H1 (cell line): ENCODE measurements around the gene TFCP2L1. TPM values are rescaled to one million over a fixed set of nuclear protein-coding genes. Genes with fewer than 3 reads are reported as not detected.
"Not testable (repeated sequence)": the region's sequence is repeated elsewhere in the genome, so short reads cannot be mapped to it uniquely, and the experiment has no call there.

ENCODE experiments used
- CTCF ChIA-PET: fragments of 300-600 bp; sonication (Branson Sonifier 250); formaldehyde crosslinking; loops from one replicate; lab custom pipeline; 2021; ENCODE audit not compliant: partially characterized antibody; lab: Charles Lee
- POLR2A ChIA-PET: fragments of 300-600 bp; sonication (Branson Sonifier 250); formaldehyde crosslinking; loops from one replicate; lab custom pipeline; 2021; ENCODE audit warnings: inconsistent platforms; ENCODE audit not compliant: partially characterized antibody; lab: Charles Lee
- DNase-seq, 2 experiments: peaks; one replicate each; pipeline versions ENCODE4 v3.0.0 to v3.0.0-alpha.2; 2010 to 2022; ENCODE audit warnings: low spot score in 2 of 2, low read depth in 1 of 2, mixed read lengths in 1 of 2
- FAIRE-seq: peaks from 2 replicates; lab custom pipeline; 2011; peaks lifted over from hg19 to GRCh38; lab: Jason Lieb, UNC
- H2AFZ ChIP-seq: 2 replicates; pipeline ENCODE4 v1.8.1; 2012; ENCODE audit warnings: low read length, inconsistent platforms
- H2AK5ac ChIP-seq: 2 replicates; pipeline ENCODE4 v1.6.1; 2013; ENCODE audit warnings: low read depth, low read length
- H2BK120ac ChIP-seq: replicated peaks from 2 replicates; pipeline ENCODE3; 2013; ENCODE audit warnings: low read depth, low read length, inconsistent platforms
- H2BK12ac ChIP-seq: 2 replicates; pipeline ENCODE4 v1.6.1; 2013; ENCODE audit warnings: low read depth, low read length
- H2BK15ac ChIP-seq: 2 replicates; pipeline ENCODE4 v1.6.1; 2013; ENCODE audit warnings: low read length
- H2BK20ac ChIP-seq: 2 replicates; pipeline ENCODE4 v1.6.1; 2013; ENCODE audit warnings: low read length
- H2BK5ac ChIP-seq: 2 replicates; pipeline ENCODE4 v1.6.1; 2013; ENCODE audit warnings: low read depth, low read length
- H3K14ac ChIP-seq: 2 replicates; pipeline ENCODE4 v1.6.1; 2013; ENCODE audit warnings: inconsistent platforms; ENCODE audit not compliant: insufficient read length
- H3K18ac ChIP-seq: 2 replicates; pipeline ENCODE4 v1.6.1; 2013; ENCODE audit warnings: low read length; ENCODE audit errors: extremely low read depth
- H3K23ac ChIP-seq: 2 replicates; pipeline ENCODE4 v1.6.1; 2013; ENCODE audit warnings: inconsistent platforms; ENCODE audit not compliant: insufficient read length
- H3K23me2 ChIP-seq: 2 replicates; pipeline ENCODE4 v1.6.1; 2013; ENCODE audit warnings: low read depth, low read length
- H3K27ac ChIP-seq: 2 replicates; pipeline ENCODE4 v1.6.1; 2011; ENCODE audit warnings: low read depth, low read length, inconsistent platforms
- H3K27me3 ChIP-seq, 4 experiments: replicated peaks in 1 of 4; 1 replicate in 1 of 4; 2 replicates in 3 of 4; pipeline versions ENCODE4 v1.6.1 to v1.8.1; 2011 to 2013; ENCODE audit warnings: low read length in 3 of 4, mild to moderate bottlenecking in 3 of 4, inconsistent platforms in 2 of 4, mixed read lengths in 2 of 4, moderate library complexity in 1 of 4; ENCODE audit not compliant: control insufficient read depth in 3 of 4, insufficient read depth in 3 of 4; ENCODE audit errors: extremely low read depth in 1 of 4
- H3K36me3 ChIP-seq, 4 experiments: 2 replicates each; pipeline versions ENCODE4 v1.6.1 to v1.8.1; 2011 to 2013; ENCODE audit warnings: mild to moderate bottlenecking in 4 of 4, low read length in 3 of 4, moderate library complexity in 2 of 4, control low read depth in 1 of 4, inconsistent platforms in 1 of 4; ENCODE audit not compliant: insufficient read depth in 4 of 4, control insufficient read depth in 2 of 4
- H3K4ac ChIP-seq: replicated peaks from 2 replicates; pipeline ENCODE3; 2013; ENCODE audit warnings: low read length, low read depth, mixed read lengths, inconsistent platforms; ENCODE audit not compliant: insufficient read length
- H3K4me1 ChIP-seq, 4 experiments: replicated peaks in 1 of 4; 1 replicate in 1 of 4; 2 replicates in 3 of 4; pipeline versions ENCODE4 v1.6.1 to v1.8.1; 2011 to 2013; ENCODE audit warnings: low read length in 3 of 4, inconsistent platforms in 2 of 4, mixed read lengths in 1 of 4; ENCODE audit not compliant: insufficient read depth in 4 of 4, control insufficient read depth in 3 of 4
- H3K4me2 ChIP-seq, 2 experiments: 2 replicates each; pipeline versions ENCODE4 v1.6.1 to v1.8.1; 2011 to 2013; ENCODE audit warnings: low read depth in 2 of 2, low read length in 2 of 2, control low read depth in 1 of 2, inconsistent platforms in 1 of 2, mild to moderate bottlenecking in 1 of 2; ENCODE audit not compliant: insufficient read depth in 1 of 2
- H3K4me3 ChIP-seq, 4 experiments: fragments of 200-600, 300-600 bp in 1 of 4; sonication (generic), shearing (Covaris generic), sonication (Bioruptor Twin) in 1 of 4; 2 replicates each; pipeline versions ENCODE4 v1.5.1 to v1.8.1; 2011 to 2016; ENCODE audit warnings: low read length in 4 of 4, low read depth in 3 of 4, control low read depth in 2 of 4, inconsistent platforms in 2 of 4, mild to moderate bottlenecking in 2 of 4, mixed read lengths in 1 of 4, moderate library complexity in 1 of 4; ENCODE audit not compliant: insufficient read depth in 2 of 4; ENCODE audit errors: extremely low read depth in 1 of 4
- H3K56ac ChIP-seq: replicated peaks from 2 replicates; pipeline ENCODE3; 2013; ENCODE audit warnings: low read depth, mild to moderate bottlenecking, mixed read lengths, low read length, inconsistent platforms; ENCODE audit not compliant: insufficient read length
- H3K79me1 ChIP-seq: 2 replicates; pipeline ENCODE4 v1.6.1; 2013; ENCODE audit warnings: low read depth, low read length, control low read depth
- H3K79me2 ChIP-seq, 2 experiments: 2 replicates each; pipeline versions ENCODE4 v1.6.1 to v1.8.1; 2012 to 2013; ENCODE audit warnings: low read length in 2 of 2, mild to moderate bottlenecking in 2 of 2, inconsistent platforms in 1 of 2; ENCODE audit not compliant: insufficient read depth in 2 of 2, control insufficient read depth in 1 of 2
- H3K9ac ChIP-seq, 4 experiments: replicated peaks in 1 of 4; 1 replicate in 1 of 4; 2 replicates in 3 of 4; pipeline versions ENCODE4 v1.6.1 to v1.8.1; 2011 to 2013; ENCODE audit warnings: low read depth in 3 of 4, low read length in 3 of 4, control low read depth in 2 of 4, mild to moderate bottlenecking in 2 of 4, moderate library complexity in 2 of 4, inconsistent platforms in 1 of 4; ENCODE audit errors: extremely low read depth in 1 of 4
- H3K9me3 ChIP-seq, 2 experiments: 2 replicates each; pipeline versions ENCODE4 v1.6.1 to v1.8.1; 2012 to 2013; ENCODE audit warnings: mild to moderate bottlenecking in 2 of 2, moderate library complexity in 2 of 2, control low read depth in 1 of 2, inconsistent platforms in 1 of 2, low read depth in 1 of 2, low read length in 1 of 2, mixed read lengths in 1 of 2; ENCODE audit not compliant: insufficient read depth in 2 of 2
- H4K20me1 ChIP-seq, 2 experiments: replicated peaks in 1 of 2; 2 replicates each; pipeline versions ENCODE3 to v1.8.1; 2011 to 2013; ENCODE audit warnings: inconsistent platforms in 2 of 2, low read length in 2 of 2, mild to moderate bottlenecking in 1 of 2; ENCODE audit not compliant: insufficient read depth in 2 of 2, control insufficient read depth in 1 of 2
- H4K5ac ChIP-seq: 2 replicates; pipeline ENCODE4 v1.6.1; 2013; ENCODE audit warnings: low read length, low read depth, mixed read lengths, inconsistent platforms; ENCODE audit not compliant: insufficient read length
- H4K8ac ChIP-seq: 2 replicates; pipeline ENCODE4 v1.8.0; 2013; ENCODE audit warnings: mild to moderate bottlenecking, moderate library complexity, low read length, inconsistent platforms; ENCODE audit not compliant: insufficient read depth; ENCODE audit errors: extremely low read depth
- H4K91ac ChIP-seq: replicated peaks from 2 replicates; pipeline ENCODE3; 2013; ENCODE audit warnings: low read length, mixed read lengths, inconsistent platforms; ENCODE audit not compliant: insufficient read length
- WGBS, 2 experiments: shearing (Covaris generic) in 1 of 2; methylation state at CpG; one replicate each; pipeline versions ENCODE4 v1.1.6 to v1.1.7; 2013 to 2015; ENCODE audit warnings: low lambda C conversion rate in 2 of 2, mixed read lengths in 2 of 2, inconsistent platforms in 1 of 2, low coverage in 1 of 2, missing lambda C conversion rate in 1 of 2; ENCODE audit not compliant: insufficient replicate concordance in 2 of 2, insufficient coverage in 1 of 2, insufficient read length in 1 of 2; ENCODE audit errors: extremely low coverage in 1 of 2, missing lambda C conversion rate in 1 of 2; 5-methylcytosine and 5-hydroxymethylcytosine counted together
- polyA plus RNA-seq, 7 experiments: library from polyadenylated mRNA; depleted of rRNA in 3 of 7; stranded (reverse) in 5 of 7; unstranded in 2 of 7; fragments of >200 nt in 5 of 7; fragments of 200-250 nt in 2 of 7; gene quantifications; 1 replicate in 5 of 7; 2 replicates in 1 of 7; 4 replicates in 1 of 7; pipeline versions ENCODE4 v1.2.1 to v1.2.3, GENCODE V29; 2011 to 2013; ENCODE audit warnings: missing spikeins in 2 of 7, mixed read lengths in 2 of 7
- total RNA-seq: library from RNA; stranded (reverse); fragmentation: NEBNext Ultra II Directional; extraction: Animal tissue kit (Norgen Biotek cat#: 25700); gene quantifications from 2 replicates; pipeline ENCODE4 v1.2.1, GENCODE V29; 2021

Gene TFCP2L1
- total and polyA plus RNA-seq, 2 of the 8 experiments (the other 6 are each of a cell fraction or from before 2014, with no cell fraction given), result 1.5 to 3.8 TPM

GRCh38 chr2:121331324-121331723, 46.3 kb upstream of the TFCP2L1 start:
- H4K8ac ChIP-seq, H2BK12ac ChIP-seq, H3K23ac ChIP-seq, H3K4ac ChIP-seq, DNase-seq, H3K14ac ChIP-seq, H3K79me1 ChIP-seq, H3K27ac ChIP-seq, FAIRE-seq, H3K9me3 ChIP-seq, H3K4me3 ChIP-seq, H2BK120ac ChIP-seq, H3K18ac ChIP-seq, H2AK5ac ChIP-seq, H3K9ac ChIP-seq, H3K4me2 ChIP-seq, H2BK15ac ChIP-seq, H2AFZ ChIP-seq, H3K79me2 ChIP-seq, H3K27me3 ChIP-seq, H3K36me3 ChIP-seq, POLR2A ChIA-PET, H4K91ac ChIP-seq, H3K23me2 ChIP-seq, H3K56ac ChIP-seq, H4K20me1 ChIP-seq, H2BK5ac ChIP-seq, H4K5ac ChIP-seq, H2BK20ac ChIP-seq: not testable (repeated sequence)
- H3K4me1 ChIP-seq, result peaks cover 0 to 11% (median 6%) of the 10 kb centered on the region in 4 experiments; a peak in 5 of 7 replicates
- WGBS, 2 experiments, result 100% methylated on average over 7 of the region's 8 CpGs; no CpG with 5 or more reads in 1 of the 2 experiments
- CTCF ChIA-PET, result interaction anchor here (1.2 kb wide), 1 partner anchor 9 kb away, joined by 3 read pairs; no protein-coding TSS in a partner anchor
